NCI-H1105 treated with DMSO at 0.1 percent for 48 hours (cell line): ENCODE data around the gene PAM16.

ENCODE experiments used
- DNase-seq: peaks from one replicate; lab custom pipeline; 2025; lab: John Stamatoyannopoulos, UW

PAM16 gene

GRCh38 chr16:4371357-4372000 is 20.4 kb upstream of the PAM16 start, which contains the start of gene VASN:
Gene VASN, plus strand, starts transcription at chr16:4371848. Its CDS starts 9,030 bp downstream, at chr16:4380878.
- no peak for DNase-seq

GRCh38 chr16:4370570-4371356 is 19.6 kb upstream of the PAM16 start:
- no peak for DNase-seq

- DNase-seq = no peak
Observed at GRCh38 chr16:4370151-4370550, 19.0 kb upstream of the PAM16 start.

GRCh38 chr16:4369007-4369733 is 18.0 kb upstream of the PAM16 start:
- no peak for DNase-seq

- no peak for DNase-seq
Observed at GRCh38 chr16:4367393-4367856, 16.3 kb upstream of the PAM16 start.

GRCh38 chr16:4366016-4366415 is 14.9 kb upstream of the PAM16 start:
- DNase-seq = no peak

GRCh38 chr16:4365615-4366014 is 14.5 kb upstream of the PAM16 start:
- DNase-seq = no peak

- DNase-seq = no peak
Observed at GRCh38 chr16:4365014-4365406, 13.9 kb upstream of the PAM16 start.

GRCh38 chr16:4364196-4365013 is 13.3 kb upstream of the PAM16 start:
- DNase-seq = no peak

- no peak for DNase-seq
Observed at GRCh38 chr16:4362476-4363135, 11.5 kb upstream of the PAM16 start.

GRCh38 chr16:4361944-4362311 is 10.8 kb upstream of the PAM16 start:
- no peak for DNase-seq

- no peak for DNase-seq
Observed at GRCh38 chr16:4361033-4361943, 10.2 kb upstream of the PAM16 start.

- DNase-seq = no peak
Observed at GRCh38 chr16:4360538-4361021, 9.5 kb upstream of the PAM16 start.

GRCh38 chr16:4359914-4360313 is 8.8 kb upstream of the PAM16 start:
- no peak for DNase-seq

- no peak for DNase-seq
Observed at GRCh38 chr16:4358831-4359561, 7.9 kb upstream of the PAM16 start.

GRCh38 chr16:4358236-4358635 is 7.1 kb upstream of the PAM16 start:
- DNase-seq = no peak

- DNase-seq = no peak
Observed at GRCh38 chr16:4356820-4357219, 5.7 kb upstream of the PAM16 start.

GRCh38 chr16:4354512-4355409 is 3.6 kb upstream of the PAM16 start:
- no peak for DNase-seq
